ENCODE data around the gene PLIN3.
"Not testable (repeated sequence)": the region's sequence is repeated elsewhere in the genome, so short reads cannot be mapped to it uniquely, and the experiment has no call there.

The PLIN3 gene

DNA sequence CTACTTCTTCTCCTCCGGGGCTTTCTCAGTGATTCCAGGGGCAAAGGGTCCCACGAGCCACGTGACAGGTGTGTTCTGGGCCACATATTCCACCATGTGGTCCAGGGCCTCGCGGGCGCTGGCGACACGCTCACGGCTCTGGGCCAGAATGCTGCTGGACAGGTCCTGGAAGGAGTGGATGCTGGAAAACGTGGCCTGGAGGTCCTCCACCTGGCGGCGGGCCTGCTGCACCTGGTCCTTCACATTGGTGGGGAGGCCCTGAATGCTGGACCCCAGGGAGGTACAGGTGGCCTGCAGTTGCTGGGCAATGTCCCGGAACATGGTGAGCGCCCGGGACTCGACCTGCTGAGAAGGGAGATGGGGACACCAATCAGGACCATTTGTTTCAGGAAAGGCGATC lies 28.3 kb downstream of the PLIN3 start:
- H3K27ac ChIP-seq, result no peak overlapping the region
- TF ChIP-seq CTCF (IDR thresholded peaks at IDR 0.05), result no peak
- no peak for DNase-seq (ENCODE audit: low spot score)
- no peak overlapping the region for H3K4me3 ChIP-seq

DNA sequence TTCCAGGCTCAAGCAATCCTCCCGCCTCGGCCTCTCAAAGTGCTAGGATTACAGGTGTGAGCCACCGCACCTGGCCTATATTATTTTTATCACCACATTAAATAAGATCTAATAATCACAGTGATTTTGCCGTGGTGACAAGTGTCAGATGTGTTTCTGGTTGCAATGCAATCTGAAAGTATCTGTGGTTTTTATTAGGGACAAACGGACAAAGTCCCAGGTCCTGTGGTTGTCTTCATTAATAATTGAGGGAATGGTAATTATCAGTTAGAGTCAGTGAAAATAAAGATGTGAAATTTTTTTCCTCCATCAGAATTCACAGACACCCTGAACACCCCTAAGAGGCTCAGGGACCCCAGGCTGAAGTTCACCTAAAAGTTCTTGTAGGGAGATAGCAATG lies 34.7 kb downstream of the PLIN3 start:
- DNase-seq (ENCODE audit: low spot score), result no peak
- Histone ChIP-seq H3K4me3 (no peak overlapping the region), H3K27ac (no peak overlapping the region)
- TF ChIP-seq CTCF (IDR thresholded peaks at IDR 0.05), result no peak

- Histone ChIP-seq H3K27ac (peak overlapping the region; percentile 92 to 93), H3K4me3 (peak overlapping the region; percentile 86)
- DNase-seq (ENCODE audit: low spot score), result not testable (repeated sequence)
Measured at GRCh38 chr19:4831979-4832340, 35.5 kb downstream of the PLIN3 start.

GRCh38 chr19:4831304-4831978 lies 36.0 kb downstream of the PLIN3 start, which contains the start of gene TICAM1:
TICAM1 (minus strand) TSS chr19:4831712; CDS start chr19:4818377, 13,335 bp downstream.
- TF ChIP-seq CTCF (IDR thresholded peaks at IDR 0.05), result no peak
- peak within 1 kb of the TSS; percentile 86 for H3K4me3 ChIP-seq
- no peak for DNase-seq (ENCODE audit: low spot score)
- peak within 1 kb of the TSS; percentile 92 to 93 for H3K27ac ChIP-seq

GRCh38 chr19:4830768-4831265 lies 36.6 kb downstream of the PLIN3 start:
- DNase-seq (ENCODE audit: low spot score), result no peak
- peak overlapping the region; percentile 86 for H3K4me3 ChIP-seq
- peak overlapping the region; percentile 92 to 93 for H3K27ac ChIP-seq
- TF ChIP-seq CTCF (IDR thresholded peaks at IDR 0.05), result no peak

DNA sequence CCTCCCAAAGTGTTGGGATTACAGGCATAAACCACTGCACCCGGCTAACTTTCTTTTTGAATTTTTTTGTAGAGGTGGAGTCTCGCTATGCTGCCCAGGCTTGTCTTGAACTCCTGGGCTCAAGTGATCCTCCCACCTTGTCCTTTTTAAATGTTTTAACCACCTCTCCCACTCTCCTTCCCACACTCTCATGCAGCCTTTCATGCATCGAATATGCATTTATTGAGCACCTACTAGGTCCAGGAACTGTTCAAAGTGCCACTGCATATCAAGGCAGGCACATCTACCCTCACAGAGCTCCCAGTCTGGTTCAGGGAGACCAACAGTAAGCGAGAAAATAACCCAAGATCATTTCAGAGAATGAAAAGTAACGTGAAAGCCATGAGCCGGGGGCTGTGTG lies 37.1 kb downstream of the PLIN3 start:
- no peak for DNase-seq (ENCODE audit: low spot score)
- no peak for TF ChIP-seq CTCF (IDR thresholded peaks at IDR 0.05)
- peak overlapping the region; percentile 86 for H3K4me3 ChIP-seq
- H3K27ac ChIP-seq, result peak overlapping the region; percentile 92 to 93

DNA sequence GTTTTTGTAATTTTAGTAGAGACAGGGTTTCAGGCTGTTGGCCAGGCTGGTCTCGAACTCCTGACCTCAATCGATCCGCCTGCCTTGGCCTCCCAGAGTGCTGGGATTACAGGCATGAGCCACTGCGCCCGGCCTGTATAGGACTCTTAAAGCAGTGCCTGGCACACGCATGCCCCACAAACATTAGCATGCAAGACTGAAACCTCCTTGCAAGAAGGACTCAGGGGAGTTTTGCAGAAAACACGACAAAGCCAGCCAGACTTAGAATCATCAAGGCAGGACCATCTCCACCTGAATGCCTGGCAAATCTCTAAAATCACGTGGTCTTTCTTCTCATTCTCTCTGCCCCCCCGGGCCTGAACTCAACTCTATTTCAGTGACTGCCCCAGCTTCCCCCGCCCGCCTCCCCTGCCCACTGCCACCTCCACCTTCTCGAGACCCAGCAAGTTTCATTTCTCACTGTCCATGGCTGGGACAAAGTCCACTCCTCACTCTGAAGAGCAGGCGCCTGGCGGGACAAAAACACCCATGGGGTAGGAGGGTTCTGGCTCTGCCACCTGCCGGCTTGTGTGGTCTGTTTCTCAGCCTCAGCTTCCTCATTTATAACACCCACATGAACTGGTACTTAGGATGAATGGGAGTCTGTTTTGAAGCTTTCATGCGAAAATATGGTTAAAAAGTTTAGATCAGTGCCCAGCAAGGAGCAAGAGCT lies 38.3 kb downstream of the PLIN3 start:
- no peak for DNase-seq (ENCODE audit: low spot score)
- TF ChIP-seq CTCF (IDR thresholded peaks at IDR 0.05), result no peak
- peak overlapping the region; percentile 25 for H3K4me3 ChIP-seq
- H3K27ac ChIP-seq, result peak overlapping the region in 1 of 2 donors; percentile 28
